ENCODE data around the gene CBX6.

CBX6 gene

DNA sequence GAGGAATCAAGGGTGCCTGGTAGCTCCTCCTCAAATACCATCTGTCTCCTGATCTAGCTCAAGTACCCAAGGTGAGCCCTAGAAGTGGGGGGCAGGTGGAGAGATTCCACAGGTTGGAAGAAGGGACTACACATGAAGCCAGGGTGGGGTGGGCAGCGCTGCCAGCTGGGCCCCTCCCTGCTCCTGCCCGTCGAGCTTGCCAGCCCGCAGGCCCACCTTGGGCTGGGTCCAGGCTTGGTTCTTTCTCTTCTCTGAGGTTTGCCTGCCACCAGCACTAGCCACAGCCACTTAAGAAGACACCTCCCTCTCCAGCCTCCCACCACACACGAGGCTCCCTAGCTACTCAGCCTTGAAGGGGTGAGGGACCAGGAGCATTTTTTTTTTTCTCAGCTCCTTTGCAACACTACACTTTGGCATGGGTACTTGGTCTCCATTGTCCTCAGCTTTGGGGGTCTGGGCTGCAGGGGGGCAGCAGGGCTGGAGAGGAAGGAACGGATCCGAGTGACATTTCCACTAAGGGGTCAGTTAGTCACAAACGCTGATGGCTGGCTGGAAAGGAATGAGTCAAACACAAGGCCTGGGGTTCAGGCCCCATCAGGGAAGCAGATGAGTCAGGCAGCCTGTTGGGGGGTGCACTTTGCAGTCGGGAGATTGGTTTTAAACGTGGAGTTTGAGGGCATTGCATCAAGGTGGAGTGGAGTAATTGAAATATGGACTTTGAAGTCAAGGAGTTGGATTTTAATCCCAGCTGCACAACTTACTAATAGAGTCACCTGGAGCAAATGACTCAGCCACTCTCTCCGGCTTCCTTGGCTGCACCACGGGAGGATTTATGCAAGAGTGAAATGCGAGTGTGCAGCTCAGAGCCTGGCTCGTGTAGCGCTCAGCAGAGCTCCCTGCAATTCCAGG lies 20.8 kb downstream of the CBX6 start:
- FAIRE-seq (no peak), DNase-seq (ENCODE audit: insufficient read length, low spot score) (no peak)
- TF ChIP-seq, protein P1, sequence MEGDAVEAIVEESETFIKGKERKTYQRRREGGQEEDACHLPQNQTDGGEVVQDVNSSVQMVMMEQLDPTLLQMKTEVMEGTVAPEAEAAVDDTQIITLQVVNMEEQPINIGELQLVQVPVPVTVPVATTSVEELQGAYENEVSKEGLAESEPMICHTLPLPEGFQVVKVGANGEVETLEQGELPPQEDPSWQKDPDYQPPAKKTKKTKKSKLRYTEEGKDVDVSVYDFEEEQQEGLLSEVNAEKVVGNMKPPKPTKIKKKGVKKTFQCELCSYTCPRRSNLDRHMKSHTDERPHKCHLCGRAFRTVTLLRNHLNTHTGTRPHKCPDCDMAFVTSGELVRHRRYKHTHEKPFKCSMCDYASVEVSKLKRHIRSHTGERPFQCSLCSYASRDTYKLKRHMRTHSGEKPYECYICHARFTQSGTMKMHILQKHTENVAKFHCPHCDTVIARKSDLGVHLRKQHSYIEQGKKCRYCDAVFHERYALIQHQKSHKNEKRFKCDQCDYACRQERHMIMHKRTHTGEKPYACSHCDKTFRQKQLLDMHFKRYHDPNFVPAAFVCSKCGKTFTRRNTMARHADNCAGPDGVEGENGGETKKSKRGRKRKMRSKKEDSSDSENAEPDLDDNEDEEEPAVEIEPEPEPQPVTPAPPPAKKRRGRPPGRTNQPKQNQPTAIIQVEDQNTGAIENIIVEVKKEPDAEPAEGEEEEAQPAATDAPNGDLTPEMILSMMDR (IDR thresholded peaks at IDR 0.05; ENCODE audit: insufficient read depth, missing control alignments), result no peak

DNA sequence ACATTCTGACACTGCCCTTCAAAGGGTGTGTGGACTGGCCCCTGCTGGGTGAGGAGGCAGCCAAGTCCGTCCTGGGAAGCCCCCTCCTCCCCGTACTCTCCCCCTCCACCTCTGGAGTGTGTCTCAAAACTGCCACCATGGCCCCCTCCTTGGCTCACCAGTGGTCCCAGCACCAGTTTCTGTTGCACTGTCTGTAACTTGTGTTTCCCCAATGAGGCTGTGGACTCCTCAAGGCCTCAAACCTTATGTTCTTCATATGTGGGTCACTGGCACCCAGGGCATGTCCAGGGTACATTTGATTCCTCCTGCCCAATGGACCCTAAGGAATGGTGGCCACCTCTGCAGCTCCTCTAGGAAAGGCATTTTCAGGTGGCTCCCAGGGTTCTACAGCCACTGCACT lies 21.6 kb downstream of the CBX6 start:
- no peak for FAIRE-seq
- no peak for DNase-seq (ENCODE audit: insufficient read length, low spot score)
- TF ChIP-seq, protein P1 (IDR thresholded peaks at IDR 0.05; ENCODE audit: insufficient read depth, missing control alignments), result no peak

DNA sequence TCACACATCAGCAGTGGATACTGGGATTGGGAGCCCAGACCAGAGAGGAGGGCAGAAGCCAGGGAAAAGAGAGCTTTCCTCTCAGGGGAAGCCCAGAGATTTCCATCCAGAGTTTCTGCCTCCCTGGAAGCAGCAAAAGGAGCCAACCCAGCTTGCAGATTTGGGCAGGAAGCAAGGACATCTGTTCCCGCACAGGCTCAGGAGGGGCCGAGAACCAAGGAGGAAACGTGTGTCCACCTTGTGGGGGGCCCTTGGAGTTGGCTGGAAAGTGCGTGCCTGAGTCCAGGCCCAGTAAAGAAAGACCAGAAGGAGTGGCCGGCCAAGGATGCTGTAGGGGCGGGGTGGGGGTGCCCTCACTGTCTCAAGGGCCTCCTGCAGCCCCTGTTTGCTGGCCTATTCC lies 22.2 kb downstream of the CBX6 start:
- DNase-seq (ENCODE audit: insufficient read length, low spot score) (no peak), FAIRE-seq (no peak)
- TF ChIP-seq, protein P1 (IDR thresholded peaks at IDR 0.05; ENCODE audit: insufficient read depth, missing control alignments), result no peak

DNA sequence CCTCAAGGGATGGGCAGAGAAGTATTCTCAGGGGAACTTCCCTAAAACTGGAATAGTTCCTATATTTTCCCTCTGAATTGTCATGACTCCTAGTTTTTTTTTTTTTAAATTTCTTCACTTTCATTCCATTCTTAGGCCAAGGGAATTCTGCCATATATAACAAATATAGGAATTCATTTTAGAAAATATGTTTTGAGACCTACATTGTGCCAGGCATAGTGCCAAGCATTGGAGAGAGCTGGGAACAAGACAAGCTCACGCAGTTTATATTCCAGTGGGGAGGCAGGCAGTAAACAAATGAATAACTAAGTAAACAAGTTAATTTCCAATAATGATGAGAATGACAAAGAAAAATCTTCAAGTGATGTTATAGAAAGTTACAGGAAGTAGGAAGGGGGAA lies 25.6 kb downstream of the CBX6 start:
- no peak for DNase-seq (ENCODE audit: insufficient read length, low spot score)
- TF ChIP-seq, protein P1 (IDR thresholded peaks at IDR 0.05; ENCODE audit: insufficient read depth, missing control alignments), result no peak
- no peak for FAIRE-seq

DNA sequence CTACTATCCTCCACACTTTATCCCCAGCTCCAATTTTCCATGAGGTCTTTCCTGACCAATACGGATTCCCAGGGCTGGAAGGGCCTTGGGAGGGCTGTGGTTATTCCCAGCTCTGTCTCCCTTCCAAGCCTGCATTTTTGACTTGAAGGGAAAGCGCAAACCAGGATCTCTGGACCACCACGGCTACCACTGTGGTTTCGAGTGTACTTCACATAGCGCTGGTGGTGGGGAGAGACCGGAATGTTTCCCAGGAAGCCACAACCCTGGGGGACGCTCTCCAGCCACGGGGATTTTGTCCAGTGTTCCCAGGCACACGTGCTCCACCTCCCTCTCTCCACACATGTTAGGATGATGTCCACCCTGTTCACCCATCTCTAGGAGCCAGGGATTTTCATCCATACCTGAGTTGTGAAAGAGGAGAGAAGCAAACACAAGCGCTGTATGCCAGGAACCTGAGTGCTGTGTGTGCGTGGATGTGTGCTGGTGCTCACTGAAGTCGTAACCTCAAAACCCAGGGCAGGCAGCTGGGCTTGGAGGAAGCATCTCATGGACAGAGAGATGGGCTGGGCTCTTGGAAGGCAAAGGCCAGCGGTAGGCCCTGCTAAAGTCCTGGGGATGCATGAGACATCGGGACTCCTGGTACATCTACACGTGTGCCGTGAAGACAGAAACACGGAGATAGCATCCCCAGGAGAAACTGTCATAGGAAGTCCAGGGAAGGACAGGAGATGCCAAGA lies 26.8 kb downstream of the CBX6 start:
- FAIRE-seq (no peak), DNase-seq (ENCODE audit: insufficient read length, low spot score) (no peak)
- TF ChIP-seq, protein P1 (IDR thresholded peaks at IDR 0.05; ENCODE audit: insufficient read depth, missing control alignments), result no peak

DNA sequence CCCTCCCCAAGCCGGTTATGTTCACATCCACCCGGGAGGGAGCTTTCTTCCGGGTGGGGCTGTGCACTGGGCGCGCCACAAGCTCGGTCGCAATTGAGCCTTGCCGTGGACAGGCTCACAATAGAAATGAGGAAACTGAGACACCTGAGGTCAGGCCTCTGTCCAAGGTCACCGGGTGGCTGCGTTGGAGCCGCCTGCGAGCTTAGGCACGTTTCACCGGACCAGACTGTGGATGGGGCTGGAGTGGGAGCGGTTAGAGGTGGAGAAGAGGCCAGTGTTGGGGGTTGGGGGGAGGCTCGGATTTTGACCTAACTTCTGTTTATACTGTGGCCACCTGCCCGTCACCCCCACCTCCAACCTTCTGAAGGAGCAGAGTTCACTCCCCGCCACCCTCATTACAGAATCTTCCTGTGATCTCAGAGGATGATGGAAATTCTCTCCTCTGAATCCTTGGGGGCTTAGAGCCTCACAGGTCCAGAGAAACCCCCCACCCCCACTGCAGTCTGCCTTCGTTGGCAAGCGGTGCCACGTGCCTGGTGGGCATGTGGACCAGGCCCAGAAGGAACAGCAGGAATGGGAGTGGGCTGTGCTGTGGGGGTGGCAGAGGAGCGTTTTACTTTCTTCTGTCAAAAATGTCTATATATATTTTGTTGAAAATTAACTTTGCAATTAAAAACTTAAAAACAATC lies 27.6 kb downstream of the CBX6 start:
- no peak for FAIRE-seq
- no peak for DNase-seq (ENCODE audit: insufficient read length, low spot score)
- TF ChIP-seq, protein P1 (IDR thresholded peaks at IDR 0.05; ENCODE audit: insufficient read depth, missing control alignments), result no peak

All from D721Med (cell line).